ENCODE measurements around the gene SYT9. TPM values are rescaled to one million over a fixed set of nuclear protein-coding genes. Genes with fewer than 3 reads are reported as not detected.

Gene SYT9
- total and polyA plus RNA-seq, 2 of the 8 experiments (the other 6 are each of a cell fraction or from before 2014, with no cell fraction given), result 1.5 to 2.9 TPM

DNA sequence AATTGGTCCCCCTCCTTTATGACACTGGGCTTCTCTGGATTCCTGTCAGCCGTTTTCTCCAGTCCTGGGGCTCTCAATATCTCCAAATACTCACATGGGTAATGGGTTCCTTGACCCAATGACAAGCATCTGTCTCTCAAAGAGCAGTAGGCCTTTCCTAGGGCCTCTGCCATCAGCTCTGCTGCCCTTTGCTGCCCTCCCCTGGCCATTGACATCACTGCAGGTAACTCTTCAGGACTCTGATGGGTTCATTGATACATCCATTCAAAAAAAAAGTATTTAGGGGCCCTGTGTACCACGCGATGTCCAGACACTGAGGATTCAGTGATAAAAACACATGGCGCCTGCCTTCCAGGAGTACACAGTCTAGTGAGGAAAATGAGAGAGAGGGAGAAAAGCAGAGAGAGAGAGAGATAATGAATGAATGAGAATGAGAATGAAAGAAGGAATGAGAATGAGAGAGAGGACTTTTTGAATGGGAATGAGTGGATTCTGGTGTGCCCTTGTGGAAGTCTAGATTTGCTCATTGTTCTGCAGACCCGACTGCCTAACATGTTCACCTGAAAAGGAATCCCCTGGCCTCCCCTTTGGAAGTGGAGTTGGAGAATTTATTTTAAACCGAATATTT lies 191.0 kb downstream of the SYT9 start (continued):
- peak; percentile 83 to 90 (median 89) for TF ChIP-seq CTCF (IDR thresholded peaks at IDR 0.05; ENCODE audit: control extremely low read depth in 1 of 3, insufficient read depth in 1 of 3, low read depth in 1 of 3, low read length in 3 of 3)
- no peak for TF ChIP-seq CHD1 (IDR thresholded peaks at IDR 0.05; ENCODE audit: low read depth, low read length)
- TF ChIP-seq HDAC6 (IDR thresholded peaks at IDR 0.05; ENCODE audit: low read depth, low read length), result no peak
- no peak for TF ChIP-seq BRCA1 (IDR thresholded peaks at IDR 0.05; ENCODE audit: low read depth, low read length)
- TF ChIP-seq CBX8 (IDR thresholded peaks at IDR 0.05; ENCODE audit: borderline replicate concordance, low read depth, low read length), result no peak
- TF ChIP-seq, protein P1, sequence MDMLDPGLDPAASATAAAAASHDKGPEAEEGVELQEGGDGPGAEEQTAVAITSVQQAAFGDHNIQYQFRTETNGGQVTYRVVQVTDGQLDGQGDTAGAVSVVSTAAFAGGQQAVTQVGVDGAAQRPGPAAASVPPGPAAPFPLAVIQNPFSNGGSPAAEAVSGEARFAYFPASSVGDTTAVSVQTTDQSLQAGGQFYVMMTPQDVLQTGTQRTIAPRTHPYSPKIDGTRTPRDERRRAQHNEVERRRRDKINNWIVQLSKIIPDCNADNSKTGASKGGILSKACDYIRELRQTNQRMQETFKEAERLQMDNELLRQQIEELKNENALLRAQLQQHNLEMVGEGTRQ (IDR thresholded peaks at IDR 0.05; ENCODE audit: low read length), result no peak
- no peak for TF ChIP-seq RXRA (IDR thresholded peaks at IDR 0.05; ENCODE audit: insufficient read depth, low read depth, low read length)

All from H1 (cell line).